ENCODE data around the gene COL18A1. TPM values are rescaled to one million over a fixed set of nuclear protein-coding genes. Genes with fewer than 3 reads are reported as not detected.
A peak's percentile ranks its signal among the peaks of the same experiment; 100 is the strongest.

Gene COL18A1
- total and polyA plus RNA-seq, 2 of the 8 experiments (the other 6 are each of a cell fraction or from before 2014, with no cell fraction given): 145 to 201 TPM

- peaks cover 6% of the 10 kb centered on the region; the same call in 1 of the 2 replicates for H3K23me2 ChIP-seq (ENCODE audit: low read depth, low read length)
- H3K79me2 ChIP-seq (ENCODE audit: control insufficient read depth in 1 of 2, insufficient read depth in 2 of 2, low read length in 2 of 2): peaks cover 0 to 31% of the 10 kb centered on the region in 2 experiments; a peak in 2 of 4 replicates
- H3K4me3 ChIP-seq (ENCODE audit: extremely low read depth in 1 of 4, insufficient read depth in 2 of 4, low read depth in 3 of 4, low read length in 4 of 4): peak within 1 kb of the TSS; percentile 47 to 71 (median 53)
- H3K36me3 ChIP-seq (ENCODE audit: control insufficient read depth in 2 of 4, insufficient read depth in 4 of 4, low read length in 3 of 4): peaks cover 0 to 2% (median 0%) of the 10 kb centered on the region in 4 experiments; a peak in 1 of 8 replicates
- no peak within 1 kb of the TSS for H2BK5ac ChIP-seq (ENCODE audit: low read depth, low read length)
- no CpG with 5 or more reads among the region's 59 CpGs for WGBS, 2 experiments (ENCODE audit: extremely low coverage in 1 of 2, insufficient coverage in 1 of 2, insufficient read length in 1 of 2, insufficient replicate concordance in 2 of 2, low coverage in 1 of 2, low lambda C conversion rate in 2 of 2, missing lambda C conversion rate in 1 of 2)
- peaks cover 3 to 10% of the 10 kb centered on the region in 2 experiments for H4K20me1 ChIP-seq (replicated peaks in 1 of 2; ENCODE audit: control insufficient read depth in 1 of 2, insufficient read depth in 2 of 2, low read length in 2 of 2)
- H2BK20ac ChIP-seq (ENCODE audit: low read length): no peak within 1 kb of the TSS
- peak within 1 kb of the TSS; percentile 46 for H3K56ac ChIP-seq (replicated peaks; ENCODE audit: insufficient read length, low read depth, low read length)
- peak within 1 kb of the TSS; percentile 93 for H4K8ac ChIP-seq (ENCODE audit: extremely low read depth, insufficient read depth, low read length)
- H2AK5ac ChIP-seq (ENCODE audit: low read depth, low read length): peak within 1 kb of the TSS; percentile 53; the same call in 1 of the 2 replicates
- CTCF ChIA-PET (ENCODE audit: partially characterized antibody): no interaction called here
- peaks cover 0 to 15% (median 9%) of the 10 kb centered on the region in 4 experiments; a peak in 4 of 7 replicates for H3K4me1 ChIP-seq (replicated peaks in 1 of 4; ENCODE audit: control insufficient read depth in 3 of 4, insufficient read depth in 4 of 4, low read length in 3 of 4)
- peak within 1 kb of the TSS; percentile 54 for H4K91ac ChIP-seq (replicated peaks; ENCODE audit: insufficient read length, low read length)
- no peak within 1 kb of the TSS for H2BK120ac ChIP-seq (replicated peaks; ENCODE audit: low read depth, low read length)
- no peaks in the 10 kb centered on the region; a peak in 1 of 7 replicates for H3K27me3 ChIP-seq (replicated peaks in 1 of 4; ENCODE audit: control insufficient read depth in 3 of 4, extremely low read depth in 1 of 4, insufficient read depth in 3 of 4, low read length in 3 of 4)
- peak within 1 kb of the TSS in 2 of 4 experiments; percentile 48 to 59; a peak in 4 of 7 replicates for H3K9ac ChIP-seq (replicated peaks in 1 of 4; ENCODE audit: extremely low read depth in 1 of 4, low read depth in 3 of 4, low read length in 3 of 4)
- POLR2A ChIA-PET (ENCODE audit: partially characterized antibody): interaction anchor here (1.0 kb wide), 1 partner anchor 14 kb away, joined by 3 read pairs; no protein-coding TSS in a partner anchor
- H2BK12ac ChIP-seq (ENCODE audit: low read depth, low read length): no peak within 1 kb of the TSS
- peak within 1 kb of the TSS; percentile 56 to 88 for H3K4me2 ChIP-seq (ENCODE audit: insufficient read depth in 1 of 2, low read depth in 2 of 2, low read length in 2 of 2)
- no peaks in the 10 kb centered on the region for H3K9me3 ChIP-seq (ENCODE audit: insufficient read depth in 2 of 2, low read depth in 1 of 2, low read length in 1 of 2)
- peak within 1 kb of the TSS; percentile 46; the same call in 1 of the 2 replicates for H2BK15ac ChIP-seq (ENCODE audit: low read length)
- peaks cover 5% of the 10 kb centered on the region for H3K79me1 ChIP-seq (ENCODE audit: low read depth, low read length)
- no peak for FAIRE-seq
- peak within 1 kb of the TSS; percentile 38 for H3K4ac ChIP-seq (replicated peaks; ENCODE audit: insufficient read length, low read depth, low read length)
- peak in 1 of 2 experiments; percentile 71 for DNase-seq (ENCODE audit: low read depth in 1 of 2, low spot score in 2 of 2)
- peak within 1 kb of the TSS; percentile 71 for H3K14ac ChIP-seq (ENCODE audit: insufficient read length)
- H3K18ac ChIP-seq (ENCODE audit: extremely low read depth, low read length): 0 out of 2 replicates have a peak within 1 kb of the TSS, but pooled peaks have one; percentile 7
- no peak within 1 kb of the TSS for H2AFZ ChIP-seq (ENCODE audit: low read length)
- H3K23ac ChIP-seq (ENCODE audit: insufficient read length): no peak within 1 kb of the TSS
- no peak within 1 kb of the TSS for H3K27ac ChIP-seq (ENCODE audit: low read depth, low read length)
- H4K5ac ChIP-seq (ENCODE audit: insufficient read length, low read depth, low read length): peak within 1 kb of the TSS; percentile 66
- TF ChIP-seq NRF1 (IDR thresholded peaks at IDR 0.05; ENCODE audit: low read depth, low read length): no peak
- TF ChIP-seq FOSL1 (IDR thresholded peaks at IDR 0.05; ENCODE audit: insufficient read depth, low read depth, low read length): no peak
- TF ChIP-seq SRF (IDR thresholded peaks at IDR 0.05; ENCODE audit: low read depth, low read length): no peak
- peak; percentile 35 for TF ChIP-seq KDM4A (IDR thresholded peaks at IDR 0.05; ENCODE audit: low read depth, low read length, severe bottlenecking)
- TF ChIP-seq SP4 (IDR thresholded peaks at IDR 0.05; ENCODE audit: low read length): no peak
Measured at GRCh38 chr21:45542242-45542666, 137.3 kb downstream of the COL18A1 start, which contains the start of gene SLC19A1. Gene SLC19A1 (minus strand): TSS chr21:45542440. CDS start chr21:45537959, 4,481 bp downstream.

All from H1 (cell line).